Endometrial microvascular endothelial cells (primary cell): ENCODE results near the gene HPCAL1. TPM values are rescaled to one million over a fixed set of nuclear protein-coding genes. Genes with fewer than 3 reads are reported as not detected.

ENCODE experiments used
- in situ Hi-C: cut with HindIII; loops from 2 replicates; pipeline ENCODE4 v1.10.0; 2017; ENCODE audit warnings: low sequenced_read_pairs, low pct_unique_long_range_greater_than_20kb; ENCODE audit errors: inconsistent ontology term
- total RNA-seq: library from RNA; depleted of rRNA; stranded (reverse); fragments of >200 nt; gene quantifications from one replicate; pipeline ENCODE4 v1.2.3, GENCODE V29; 2015; ENCODE audit errors: inconsistent ontology term

The HPCAL1 gene
- total RNA-seq, 1 donor from 2014 or later = 183 TPM

DNA sequence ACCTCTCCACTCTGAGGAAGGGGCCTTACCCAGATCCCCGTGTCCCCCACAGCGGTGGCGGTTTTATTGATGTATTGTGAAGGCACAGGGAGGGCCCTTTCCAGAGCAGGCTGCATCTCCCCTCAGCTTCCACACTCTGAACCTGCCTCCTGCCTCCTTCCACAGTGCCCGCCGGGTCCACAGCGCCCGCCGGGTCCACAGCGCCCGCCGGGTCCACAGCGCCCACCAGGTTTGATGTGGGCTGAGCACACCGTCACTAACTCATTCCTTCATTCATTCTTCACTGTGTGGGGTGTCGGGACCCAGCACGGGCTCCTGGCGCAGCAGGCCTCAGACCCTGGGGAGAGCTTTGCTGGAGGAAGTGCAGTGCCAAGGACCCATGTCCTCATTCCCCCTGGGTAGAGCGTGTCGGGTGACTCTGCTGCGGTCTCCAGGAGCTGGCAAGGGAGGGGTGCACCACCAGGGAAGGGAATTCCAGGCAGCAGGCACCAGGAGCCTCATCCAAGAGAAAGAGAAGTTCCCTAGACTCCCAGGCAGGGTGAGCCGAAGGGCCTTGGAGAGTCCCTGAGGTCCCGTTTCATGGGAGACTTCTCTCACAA is 57.1 kb downstream of the HPCAL1 start:
- in situ Hi-C loops = no loop called here

DNA sequence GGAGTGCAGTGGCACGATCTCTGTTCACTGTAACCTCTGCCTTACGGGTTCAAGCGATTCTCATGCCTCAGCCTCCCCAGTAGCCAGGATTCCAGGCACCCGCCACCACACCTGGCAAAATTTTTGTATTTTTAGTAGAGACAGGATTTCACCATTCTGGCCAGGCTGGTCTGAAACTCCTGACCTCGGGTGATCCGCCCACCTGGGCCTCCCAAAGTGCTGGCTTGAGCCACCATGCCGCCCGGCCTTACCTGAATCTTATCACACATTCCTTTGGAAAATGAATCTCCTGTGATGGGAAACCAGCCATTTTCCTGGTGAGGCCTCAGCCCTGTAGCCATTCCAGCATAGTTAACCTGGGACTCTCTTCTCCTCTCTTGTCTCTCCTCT is 57.8 kb downstream of the HPCAL1 start:
- in situ Hi-C loops = no loop called here

DNA sequence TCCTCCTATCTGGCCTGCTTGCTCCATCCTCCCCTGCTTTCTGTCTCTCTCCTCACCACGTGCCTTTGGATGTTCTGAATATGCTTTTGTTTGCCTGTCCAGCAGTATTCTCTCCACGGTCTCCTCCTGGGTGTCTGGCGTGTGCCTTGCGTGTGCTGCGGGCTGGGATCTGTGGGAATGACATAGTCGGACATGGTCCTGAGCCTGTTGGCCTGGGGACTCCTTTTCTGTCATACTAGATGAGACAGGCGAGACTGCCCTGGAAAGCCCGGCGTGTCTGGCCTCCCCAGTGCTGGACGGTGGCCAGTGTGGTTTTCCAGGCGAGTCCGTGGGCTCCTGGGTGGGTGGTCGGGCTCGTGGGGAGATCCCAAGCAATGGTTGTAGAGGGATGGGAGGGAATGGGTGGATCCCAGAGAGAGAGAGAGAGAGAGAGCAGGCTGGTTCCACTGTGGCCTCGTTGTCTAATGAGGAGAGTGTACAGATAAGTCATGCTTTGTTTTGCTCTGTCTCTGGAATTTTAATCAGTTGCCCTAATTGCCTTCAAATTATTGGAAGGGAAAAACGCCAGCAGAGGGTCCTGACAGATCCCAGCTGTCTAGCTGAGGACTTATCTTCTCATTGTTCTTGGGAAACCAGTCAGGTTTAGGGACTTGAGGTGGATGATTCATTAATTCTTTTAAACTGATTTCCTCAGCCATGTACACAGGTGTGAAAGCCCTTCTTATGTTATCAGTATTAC is 58.3 kb downstream of the HPCAL1 start:
- in situ Hi-C loops = no loop called here

DNA sequence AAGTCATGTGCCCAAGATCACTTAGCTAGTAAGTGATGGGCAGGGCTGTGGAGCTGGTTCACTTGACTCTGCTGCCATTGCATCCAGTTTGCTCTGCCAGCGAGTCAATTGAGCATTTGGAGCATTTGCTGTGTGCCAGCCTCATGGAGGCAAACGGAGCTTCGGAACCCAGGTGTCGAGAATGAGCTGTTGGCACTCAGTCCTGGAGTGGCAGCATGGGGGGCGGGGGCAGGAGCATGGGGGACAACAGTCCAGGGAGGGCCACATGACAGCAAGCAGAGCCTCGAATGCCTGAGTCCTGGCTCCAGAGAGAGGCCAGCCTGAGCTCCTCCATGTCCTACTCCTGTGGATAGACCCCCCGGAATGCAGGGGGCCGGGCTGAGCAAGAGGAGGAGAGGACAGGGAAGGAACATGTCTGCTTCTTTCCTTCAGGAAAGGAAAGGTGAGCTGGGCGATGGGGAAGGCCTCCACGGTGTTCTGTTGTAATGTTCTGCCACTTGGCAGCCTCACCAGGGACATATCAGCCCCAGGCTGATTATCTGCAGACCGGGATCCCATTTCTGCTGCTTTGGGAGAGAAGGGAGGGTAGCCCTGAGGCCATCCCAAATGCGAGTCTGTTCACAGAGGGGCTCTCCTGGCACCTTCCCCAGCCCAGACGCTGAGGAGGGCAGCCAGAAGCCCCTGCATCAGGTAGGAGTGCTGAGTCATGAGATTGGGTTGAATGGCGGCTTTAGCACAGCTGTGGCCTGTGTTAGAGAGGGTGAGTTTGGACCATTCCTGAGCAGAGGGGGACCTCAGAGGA is 59.6 kb downstream of the HPCAL1 start:
- in situ Hi-C loops = no loop called here

DNA sequence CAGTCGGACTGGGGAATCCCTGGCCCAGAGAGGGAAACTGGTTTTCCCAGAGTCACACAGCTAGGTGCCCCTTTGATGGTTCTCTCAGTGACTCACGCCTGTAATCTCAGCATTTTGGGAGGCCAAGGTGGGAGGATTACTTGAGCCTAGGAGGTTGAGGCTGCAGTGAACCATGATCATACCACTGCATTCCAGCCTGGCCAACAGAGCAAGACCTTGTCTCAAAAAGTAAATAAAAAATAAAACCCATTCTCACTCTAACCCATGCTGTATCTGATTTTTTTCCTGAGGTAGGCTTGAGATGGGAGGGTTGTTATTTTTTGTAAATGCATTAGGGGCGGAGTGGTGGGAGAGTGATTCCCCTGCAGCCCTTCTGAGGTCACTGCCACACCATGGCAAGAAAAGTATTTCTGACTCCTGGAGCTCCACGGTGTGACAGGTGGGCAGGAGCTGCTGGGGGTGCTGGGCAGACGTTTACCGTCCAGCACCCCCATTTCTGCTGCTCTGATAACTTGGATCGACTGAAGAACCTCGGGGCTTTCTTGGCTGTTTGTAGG is 60.3 kb downstream of the HPCAL1 start:
- in situ Hi-C loops = no loop called here

DNA sequence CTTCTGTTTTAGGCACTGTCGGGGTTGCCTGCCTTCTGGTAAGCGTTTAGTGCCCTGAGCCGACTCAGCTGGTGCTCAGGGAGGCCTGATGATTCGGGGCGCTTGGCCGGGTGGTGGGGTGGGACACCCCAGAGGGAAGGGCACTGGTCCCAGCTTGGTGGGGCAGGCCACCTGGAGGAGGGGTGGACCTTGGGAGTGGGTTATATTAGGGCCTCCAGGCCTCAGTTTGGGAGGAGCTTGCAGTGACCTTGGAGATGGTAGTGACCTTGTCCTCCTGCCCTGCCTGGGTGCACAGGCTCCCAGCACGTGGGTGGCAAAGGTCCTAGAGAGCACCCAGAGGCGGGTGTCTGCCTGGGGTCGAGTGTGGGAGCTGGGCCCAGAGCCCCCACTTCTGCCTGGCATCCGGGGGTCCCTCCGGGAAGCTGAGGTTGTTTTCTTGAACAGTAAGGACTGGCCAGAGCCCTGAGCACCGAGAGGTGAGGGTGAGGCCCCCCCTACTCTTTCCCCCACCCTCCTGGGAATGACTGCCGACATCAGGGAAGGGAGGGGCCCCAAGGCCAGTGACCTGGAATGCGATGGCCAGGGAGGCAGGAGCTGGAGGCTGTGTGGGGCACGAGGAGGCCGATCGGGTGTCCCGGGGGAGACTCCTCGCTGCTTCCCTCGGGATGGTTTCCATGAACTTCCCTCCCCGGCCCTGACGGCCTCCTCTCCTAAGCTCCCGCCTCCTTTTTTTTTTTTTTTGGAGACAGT is 61.3 kb downstream of the HPCAL1 start:
- in situ Hi-C loops = no loop called here

DNA sequence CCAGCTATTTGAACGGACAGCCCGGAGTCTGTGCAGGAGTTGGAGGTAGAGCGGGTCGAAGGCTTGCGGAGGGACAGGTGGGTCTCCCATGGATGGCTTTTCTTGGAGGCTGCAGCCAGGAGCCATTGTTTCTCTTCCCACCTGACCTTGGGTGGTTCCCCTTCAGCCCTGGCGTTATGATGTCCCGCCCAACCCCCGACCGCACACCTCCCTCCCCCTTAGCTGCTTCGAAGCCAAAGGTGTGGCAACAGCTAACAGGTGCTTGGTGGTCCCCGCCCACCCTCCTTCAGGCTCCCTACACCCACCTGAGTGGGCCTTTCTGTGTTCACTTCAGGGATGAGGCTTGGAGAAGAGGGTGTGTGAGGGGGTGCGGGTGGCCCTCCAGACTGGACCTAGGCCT is 62.7 kb downstream of the HPCAL1 start:
- in situ Hi-C loops = no loop called here

DNA sequence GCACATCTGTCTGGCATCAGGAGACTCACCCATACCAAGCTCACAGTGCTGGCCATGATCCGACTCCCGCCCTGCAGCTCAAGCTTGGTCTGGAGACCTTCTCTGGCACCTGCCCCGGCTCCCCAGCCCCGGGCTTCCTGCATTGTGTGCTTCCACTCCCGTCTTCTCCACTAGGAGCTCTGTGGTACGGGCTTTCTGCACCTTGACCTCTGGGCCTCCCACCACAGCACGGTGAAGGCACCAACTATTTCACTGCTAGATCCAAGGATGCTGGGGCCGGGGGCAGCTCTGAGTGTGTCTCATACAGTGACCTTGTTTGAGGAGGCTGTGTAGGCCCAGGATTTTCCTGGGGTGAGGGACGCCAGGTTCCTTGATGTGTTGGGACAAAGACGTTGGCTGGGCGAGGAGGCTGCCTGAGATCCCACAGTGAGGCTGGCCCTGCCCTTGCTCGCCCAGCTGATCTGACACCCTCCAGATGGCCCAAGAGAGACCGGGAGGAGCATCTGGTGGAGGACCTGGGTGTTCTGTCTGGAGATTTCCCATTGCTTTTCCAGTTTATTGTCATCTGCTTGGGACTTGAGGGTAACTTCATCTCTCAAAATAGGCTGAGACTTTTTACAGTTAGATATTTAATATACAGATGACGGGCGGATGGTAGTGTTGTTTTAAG is 64.0 kb downstream of the HPCAL1 start:
- in situ Hi-C loops = no loop called here

DNA sequence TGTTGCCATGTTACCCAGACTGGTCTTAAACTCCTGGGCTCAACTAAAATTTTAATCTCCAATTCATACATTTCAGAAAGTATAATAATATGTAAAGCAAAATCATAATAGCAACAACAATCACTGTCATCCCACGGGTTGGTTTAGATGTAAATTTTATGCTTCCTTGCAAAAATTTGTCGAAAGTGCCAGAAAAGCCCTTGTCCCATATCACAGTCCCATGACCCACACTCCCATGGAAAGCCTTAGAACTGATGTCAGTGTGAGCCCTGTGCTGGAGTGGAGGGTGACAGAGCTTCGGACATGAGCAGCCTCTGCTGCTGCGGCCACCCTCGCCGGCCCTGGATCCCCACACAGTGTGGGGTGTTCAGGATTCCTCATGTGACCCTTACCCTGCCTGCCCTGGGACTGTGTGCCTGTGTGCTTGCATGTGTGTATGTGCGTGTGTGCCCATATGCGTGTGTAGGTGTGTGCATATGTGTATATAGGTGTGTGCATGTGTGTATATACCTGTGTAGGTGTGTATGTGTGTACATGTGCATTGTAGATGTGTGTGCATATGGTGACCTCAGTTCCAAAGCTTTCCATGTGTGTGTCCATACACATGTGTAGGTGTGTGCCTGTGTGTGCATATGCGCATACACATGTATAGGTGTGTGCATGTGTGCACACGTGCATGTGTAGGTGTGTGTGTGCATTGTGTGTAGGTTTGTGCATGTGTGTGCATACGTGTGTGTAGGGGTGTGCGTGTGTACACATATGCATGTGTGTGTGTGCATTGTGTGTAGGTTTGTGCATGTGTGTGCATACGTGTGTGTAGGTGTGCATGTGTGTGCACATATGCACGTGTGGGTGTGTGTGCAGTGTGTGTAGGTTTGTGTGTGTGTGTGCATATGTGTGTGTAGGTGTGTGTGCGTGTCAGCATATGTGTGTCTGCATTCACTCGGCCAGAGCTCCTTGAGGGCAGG is 65.1 kb downstream of the HPCAL1 start:
- in situ Hi-C loops = no loop called here

DNA sequence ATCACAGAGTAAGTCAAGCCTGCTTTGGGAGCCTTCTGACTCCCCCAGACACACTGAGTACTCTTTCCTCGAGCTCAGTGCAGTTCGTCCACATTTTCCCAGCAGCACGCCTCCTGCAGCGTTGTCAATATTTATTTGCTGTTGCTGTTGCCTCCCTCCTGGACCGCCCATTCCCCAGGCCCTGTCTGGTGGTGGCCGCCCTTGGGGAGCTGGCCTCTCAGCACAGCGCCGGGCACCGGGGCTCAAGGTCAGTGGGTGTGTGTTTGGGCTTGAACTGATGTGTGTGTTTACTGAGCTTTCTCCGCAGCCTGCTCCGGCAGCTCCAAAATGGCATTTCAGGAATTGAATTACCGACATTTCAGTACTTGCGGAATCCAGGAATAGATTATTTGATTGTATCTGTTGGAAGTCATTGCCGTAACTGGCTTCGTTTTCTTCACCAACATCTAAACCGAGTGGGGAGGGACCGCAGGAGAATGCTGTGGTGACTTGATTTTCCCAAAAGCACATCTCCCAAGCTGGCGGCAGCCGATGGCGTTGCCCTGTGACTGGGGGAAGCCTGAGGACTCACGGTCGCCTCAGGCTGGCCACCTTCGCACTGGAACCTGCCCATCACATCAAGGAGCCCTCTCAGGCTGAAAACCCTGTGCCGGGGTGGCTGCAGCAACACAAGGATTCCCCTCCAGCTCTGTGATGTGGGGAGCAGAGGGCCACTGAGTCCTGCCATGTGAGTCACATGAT is 66.0 kb downstream of the HPCAL1 start:
- in situ Hi-C loops = no loop called here

DNA sequence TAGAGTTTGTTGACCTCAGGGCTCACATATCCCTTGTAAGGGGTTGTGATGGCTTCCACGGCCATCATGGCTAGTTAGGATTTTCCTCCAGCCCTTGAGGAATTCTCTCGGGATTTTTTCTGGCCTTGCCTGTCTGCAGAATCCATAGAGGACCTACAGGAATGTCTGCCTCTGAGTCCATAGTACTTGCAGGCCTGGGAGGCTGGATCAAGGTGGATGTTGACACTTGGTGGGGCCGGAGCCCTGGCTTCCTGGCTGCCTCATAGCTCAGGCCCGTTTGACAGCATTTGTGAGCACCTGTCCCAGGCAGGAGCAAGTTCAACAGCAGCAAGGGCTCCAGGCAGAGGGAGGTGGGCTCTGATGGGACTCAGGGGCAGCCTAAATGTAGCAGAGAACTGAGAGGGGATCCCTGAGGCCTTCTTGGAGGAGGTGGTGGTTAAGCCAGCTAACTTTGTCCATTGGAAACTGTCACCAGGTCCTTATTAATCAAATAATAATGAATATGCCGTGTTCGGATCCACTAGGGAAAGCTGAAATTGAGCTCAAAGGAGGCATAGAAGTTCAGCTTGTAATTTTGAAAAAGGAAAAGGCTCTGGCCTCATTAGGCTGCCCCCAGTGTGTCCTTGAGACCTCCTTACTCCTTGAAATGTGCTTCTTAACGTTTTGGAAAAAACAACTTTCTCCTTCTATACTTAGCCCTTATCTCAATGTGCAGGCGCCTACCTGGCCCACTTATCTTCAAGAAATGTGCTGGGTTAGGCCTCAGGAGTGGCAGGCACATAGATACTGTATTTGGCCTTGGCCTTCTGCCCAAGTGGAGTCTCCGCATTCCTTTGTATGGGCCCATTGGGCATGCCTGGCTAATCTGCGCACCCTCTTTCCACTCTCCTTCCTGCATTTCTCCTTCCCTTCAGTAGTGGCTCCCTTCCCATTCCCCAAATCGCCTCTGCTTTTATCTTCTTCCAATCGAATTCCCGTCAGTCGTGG is 66.9 kb downstream of the HPCAL1 start:
- in situ Hi-C loops = no loop called here

DNA sequence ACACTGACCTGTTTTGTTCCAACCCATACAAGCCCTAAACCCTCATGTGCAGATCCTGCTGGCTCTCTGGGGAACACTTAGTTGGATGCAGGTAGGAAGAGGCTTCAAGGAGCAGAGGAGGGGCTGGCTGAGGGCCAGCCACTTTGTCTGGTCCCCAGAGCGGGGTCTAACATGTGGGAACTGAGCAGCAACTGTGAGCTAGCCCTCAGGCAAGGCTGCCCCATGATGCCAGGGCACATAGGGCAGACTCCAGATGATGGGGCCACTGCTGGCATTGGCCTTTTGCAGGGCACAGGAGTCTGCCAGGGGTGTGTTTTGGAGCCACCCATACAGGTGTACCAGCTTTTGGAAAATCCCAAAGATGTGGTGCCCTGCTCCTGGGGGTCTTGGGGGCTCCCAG is 67.7 kb downstream of the HPCAL1 start:
- in situ Hi-C loops = no loop called here

DNA sequence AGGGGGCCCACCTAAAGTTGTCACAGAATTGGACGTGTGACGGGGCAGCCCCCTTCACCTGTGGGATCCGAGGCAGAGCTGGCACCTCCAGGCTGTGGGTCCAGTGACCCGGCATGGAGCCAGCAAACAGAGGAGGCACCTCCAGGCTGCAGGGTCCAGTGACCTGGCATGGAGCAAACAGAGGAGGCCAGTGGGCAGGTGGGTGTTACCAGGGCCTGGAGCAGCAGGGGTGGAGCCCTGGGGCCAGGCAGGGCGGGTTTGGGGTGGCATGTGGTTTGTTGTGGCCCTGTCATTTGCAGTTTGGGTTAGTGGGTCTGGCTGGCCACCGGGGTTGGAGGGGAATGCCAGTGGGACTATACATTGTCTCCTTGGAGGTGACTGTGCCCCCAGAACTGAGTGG is 68.2 kb downstream of the HPCAL1 start:
- in situ Hi-C loops = no loop called here

DNA sequence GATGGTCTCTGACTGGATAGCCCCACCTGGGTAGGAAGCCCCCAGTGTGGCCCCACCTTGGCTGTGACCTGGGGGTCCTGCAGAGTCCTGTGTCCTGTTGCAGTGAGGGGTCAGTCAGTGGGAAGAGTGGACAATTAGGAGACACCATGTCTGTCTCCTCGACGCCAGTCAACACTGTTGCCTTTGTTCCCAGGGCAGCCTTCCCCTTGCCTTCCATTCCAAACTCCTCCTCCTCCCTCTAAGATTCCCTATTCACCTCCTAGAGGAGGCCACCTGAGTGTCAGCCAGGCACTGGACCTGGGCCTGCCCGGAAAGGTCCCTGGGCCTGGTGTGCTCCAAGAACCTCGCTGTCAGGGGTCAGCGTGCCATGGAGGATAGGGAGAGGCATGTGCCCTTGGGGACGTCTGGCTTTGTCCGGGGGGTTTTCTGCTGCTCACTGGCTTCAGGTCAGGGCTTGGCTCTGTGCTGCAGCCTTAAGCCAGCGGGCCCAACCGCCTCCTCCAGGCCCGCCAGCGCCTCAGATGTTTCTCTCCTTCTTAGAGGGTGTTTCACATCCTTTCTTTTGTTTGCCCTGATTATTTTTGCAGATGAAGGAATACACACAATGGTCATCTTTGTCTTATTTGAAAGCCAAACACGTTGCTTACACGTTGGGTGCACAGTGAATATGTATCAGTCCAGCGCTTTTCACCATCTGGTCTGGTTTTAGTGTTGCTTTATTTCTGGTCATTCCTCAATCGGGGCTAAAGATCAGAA is 68.9 kb downstream of the HPCAL1 start:
- in situ Hi-C loops = no loop called here

DNA sequence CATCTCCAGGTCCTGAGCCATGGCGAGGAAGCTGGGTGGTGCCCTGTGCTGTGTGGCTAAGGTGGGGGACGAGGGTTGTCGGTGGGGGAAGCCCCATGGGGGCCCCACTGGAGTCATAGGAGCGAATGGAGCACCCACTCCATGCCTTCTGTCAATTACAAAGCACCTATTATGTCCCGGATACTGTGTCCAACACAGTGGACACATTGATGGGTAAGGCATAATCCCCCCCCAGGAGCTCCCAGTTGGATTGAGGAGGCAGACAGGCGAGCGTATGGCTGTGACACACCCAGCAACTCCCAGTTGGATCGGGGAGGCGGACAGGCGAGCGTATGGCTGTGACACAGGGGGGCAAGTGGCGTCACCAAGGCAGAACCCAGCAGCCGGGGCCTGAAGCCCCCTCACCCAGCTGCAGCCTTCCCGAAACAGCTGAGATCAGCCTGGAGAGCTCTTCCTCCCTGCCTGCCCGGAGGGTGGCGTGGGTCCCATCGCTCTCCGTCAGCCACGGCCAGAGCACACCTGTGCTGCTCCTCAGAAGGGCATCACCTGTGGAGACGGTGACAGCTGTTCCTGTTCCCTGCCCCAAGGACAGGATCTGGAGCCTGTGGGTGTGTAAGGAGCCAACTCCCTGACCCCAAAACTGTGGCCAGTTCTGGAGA is 69.6 kb downstream of the HPCAL1 start:
- in situ Hi-C loops = no loop called here
